B cell (primary cell): Measurements from ENCODE around the gene PLCL1. TPM values are rescaled to one million over a fixed set of nuclear protein-coding genes. Genes with fewer than 3 reads are reported as not detected.

Experiments used
- ATAC-seq: fragments of 200-7000 bp; cut with Tn5 transposase; one replicate; pipeline ENCODE4 v1.10.0; 2021; ENCODE audit warnings: low read depth, mild to moderate bottlenecking, moderate number of reproducible peaks, moderate library complexity
- CTCF ChIA-PET: fragments of 350-600 bp; sonication (Branson Sonifier 250); formaldehyde crosslinking; loops from one replicate; lab custom pipeline; 2021; ENCODE audit warnings: antibody characterized with exemption, inconsistent platforms; lab: Charles Lee
- POLR2A ChIA-PET: fragments of 350-600 bp; sonication (Branson Sonifier 250); formaldehyde crosslinking; loops from one replicate; lab custom pipeline; 2021; ENCODE audit warnings: antibody characterized with exemption; lab: Charles Lee
- DNase-seq: peaks from one replicate; pipeline ENCODE4 v3.0.0; 2013
- H2AFZ ChIP-seq: 2 replicates; pipeline ENCODE4 v1.6.1; 2012; ENCODE audit warnings: mild to moderate bottlenecking, low read depth, low read length; ENCODE audit not compliant: insufficient read depth, poor library complexity, severe bottlenecking
- H3K27ac ChIP-seq, 2 donors: 1 replicate in 1 of 2; 2 replicates in 1 of 2; pipeline ENCODE4 v1.5.1; 2012 to 2013; ENCODE audit warnings: low read length in 2 of 2, mild to moderate bottlenecking in 2 of 2, moderate library complexity in 1 of 2
- H3K27me3 ChIP-seq, 4 experiments: fragments of 200-600 bp in 1 of 4; sonication (generic) in 1 of 4; replicated peaks in 1 of 4; 1 replicate in 2 of 4; 2 replicates in 2 of 4; pipeline versions ENCODE4 v1.6.1 to v1.7.0; 2013 to 2016; ENCODE audit warnings: low read length in 3 of 4, mild to moderate bottlenecking in 2 of 4, mixed read lengths in 1 of 4, moderate library complexity in 1 of 4; ENCODE audit not compliant: insufficient read depth in 4 of 4, control insufficient read depth in 3 of 4; ENCODE audit errors: control extremely low read depth in 1 of 4
- H3K36me3 ChIP-seq, 2 experiments: replicated peaks in 1 of 2; 1 replicate in 1 of 2; 2 replicates in 1 of 2; pipeline versions ENCODE4 v1.6.1 to v1.7.1; 2013; ENCODE audit warnings: low read length in 1 of 2; ENCODE audit not compliant: insufficient read depth in 2 of 2, control insufficient read depth in 1 of 2; ENCODE audit errors: control extremely low read depth in 1 of 2, extremely low read depth in 1 of 2
- H3K4me1 ChIP-seq, 2 donors: fragments of 200-600 bp in 1 of 2; sonication (generic) in 1 of 2; 1 replicate in 1 of 2; 2 replicates in 1 of 2; pipeline versions ENCODE4 v1.5.1 to v1.6.1; 2013 to 2017; ENCODE audit warnings: low read length in 2 of 2; ENCODE audit not compliant: control insufficient read depth in 2 of 2, insufficient read depth in 2 of 2
- H3K4me2 ChIP-seq: replicated peaks from 2 replicates; pipeline ENCODE3; 2012; ENCODE audit warnings: mild to moderate bottlenecking, low read depth, low read length; ENCODE audit not compliant: poor library complexity, severe bottlenecking
- H3K4me3 ChIP-seq, 5 experiments: fragments of 200-600 bp in 1 of 5; sonication (generic) in 1 of 5; 1 replicate in 3 of 5; 2 replicates in 2 of 5; pipeline versions ENCODE4 v1.5.1 to v1.7.0; 2011 to 2016; ENCODE audit warnings: low read length in 4 of 5, mild to moderate bottlenecking in 4 of 5, low read depth in 2 of 5, control low read depth in 1 of 5, moderate library complexity in 1 of 5; ENCODE audit not compliant: insufficient read depth in 1 of 5; ENCODE audit errors: control extremely low read depth in 1 of 5, extremely low read depth in 1 of 5
- H3K79me2 ChIP-seq: fragments of 200-600 bp; sonication (generic); one replicate; pipeline ENCODE4 v1.6.0; 2016; ENCODE audit warnings: low read length; ENCODE audit not compliant: control insufficient read depth, insufficient read depth
- H3K9ac ChIP-seq: fragments of 200-600 bp; sonication (generic); 2 replicates; pipeline ENCODE4 v1.6.1; 2017; ENCODE audit warnings: mild to moderate bottlenecking, low read length, moderate library complexity
- H3K9me3 ChIP-seq, 3 donors: one replicate each; pipeline versions ENCODE4 v1.6.1 to v1.7.1; 2013; ENCODE audit warnings: low read length in 2 of 3; ENCODE audit not compliant: control insufficient read depth in 2 of 3, insufficient read depth in 1 of 3; ENCODE audit errors: control extremely low read depth in 1 of 3
- H4K20me1 ChIP-seq: 2 replicates; pipeline ENCODE4 v1.6.0; 2012; ENCODE audit warnings: mild to moderate bottlenecking, low read length; ENCODE audit not compliant: insufficient read depth, control insufficient read depth, poor library complexity, severe bottlenecking
- H3K27ac Mint-ChIP-seq: one replicate; pipeline ENCODE4 v1.8.0; 2021; ENCODE audit warnings: mixed read lengths
- H3K27me3 Mint-ChIP-seq: one replicate; pipeline ENCODE4 v1.8.0; 2021; ENCODE audit warnings: mixed read lengths
- H3K4me1 Mint-ChIP-seq: one replicate; pipeline ENCODE4 v1.8.0; 2021; ENCODE audit warnings: mixed read lengths
- H3K4me3 Mint-ChIP-seq: one replicate; pipeline ENCODE4 v1.8.0; 2021; ENCODE audit warnings: mixed read lengths
- H3K9me3 Mint-ChIP-seq: one replicate; pipeline ENCODE4 v1.8.0; 2022; ENCODE audit warnings: mixed read lengths; ENCODE audit not compliant: insufficient read depth
- CTCF ChIP-seq: fragments of 200-600 bp; IDR thresholded peaks from one replicate; pipeline ENCODE4 v1.8.0; 2022; ENCODE audit warnings: antibody characterized with exemption, mild to moderate bottlenecking
- EZH2 ChIP-seq: IDR thresholded peaks from 2 replicates; pipeline ENCODE4 v1.6.1; 2012; ENCODE audit warnings: borderline replicate concordance, low read depth, mild to moderate bottlenecking, moderate library complexity, low read length; ENCODE audit not compliant: insufficient read depth, poor library complexity, severe bottlenecking
- WGBS: methylation state at CpG from one replicate; pipeline ENCODE4 v1.1.5; 2013; ENCODE audit warnings: missing lambda C conversion rate; ENCODE audit not compliant: insufficient coverage; 5-methylcytosine and 5-hydroxymethylcytosine counted together
- intact Hi-C: fragments of 100-400 bp; cut with micrococcal nuclease; formaldehyde crosslinking; loops from one replicate; pipeline ENCODE4 v1.10.0; 2022
- polyA plus RNA-seq: library from polyadenylated mRNA; depleted of rRNA; stranded (reverse); fragments of >200 nt; gene quantifications from 2 replicates; pipeline ENCODE4 v1.2.3, GENCODE V29; 2012
- total RNA-seq, 2 donors: library from RNA; stranded (reverse); fragments of 120-200 nt in 1 of 2; gene quantifications; 1 replicate in 1 of 2; 2 replicates in 1 of 2; pipeline versions ENCODE4 v1.2.3 to v1.2.4, GENCODE V29; 2013 to 2022

The PLCL1 gene
- total and polyA plus RNA-seq, 2 donors (not counting 1 experiment from before 2014, with no cell fraction given) = 0.07 to 0.25 TPM

GRCh38 chr2:197869501-197870111 lies 65.2 kb downstream of the PLCL1 start:
- intact Hi-C loops = no loop called here
- H3K4me1 ChIP-seq = no peaks in the 10 kb centered on the region
- CTCF ChIA-PET = no interaction called here
- no peaks in the 10 kb centered on the region for H3K79me2 ChIP-seq
- Mint-ChIP-seq H3K4me3 (no peak overlapping the region), H3K4me1 (no peaks in the 10 kb centered on the region), H3K9me3 (no peaks in the 10 kb centered on the region), H3K27me3 (peaks cover 11% of the 10 kb centered on the region), H3K27ac (no peak overlapping the region)
- H4K20me1 ChIP-seq = no peaks in the 10 kb centered on the region
- no peak overlapping the region for H3K9ac ChIP-seq
- H3K36me3 ChIP-seq = no peaks in the 10 kb centered on the region
- H3K27me3 ChIP-seq = no peaks in the 10 kb centered on the region
- H3K4me2 ChIP-seq = no peak overlapping the region
- no peak overlapping the region for H3K27ac ChIP-seq
- ATAC-seq (no peak), DNase-seq (no peak)
- no peak for TF ChIP-seq CTCF
- no peak for TF ChIP-seq EZH2
- no CpG with 5 or more reads among the region's 8 CpGs for WGBS
- H2AFZ ChIP-seq = no peak overlapping the region
- POLR2A ChIA-PET = no interaction called here
- H3K9me3 ChIP-seq = no peaks in the 10 kb centered on the region
- H3K4me3 ChIP-seq = no peak overlapping the region

GRCh38 chr2:197870137-197870536 lies 65.7 kb downstream of the PLCL1 start:
- no peak for ATAC-seq
- intact Hi-C loops = no loop called here
- H3K27ac Mint-ChIP-seq = no peak overlapping the region
- DNase-seq = no peak
- Histone ChIP-seq H3K4me1 (no peaks in the 10 kb centered on the region), H3K27me3 (no peaks in the 10 kb centered on the region), H4K20me1 (no peaks in the 10 kb centered on the region), H2AFZ (no peak overlapping the region), H3K36me3 (no peaks in the 10 kb centered on the region), H3K9ac (no peak overlapping the region), H3K79me2 (no peaks in the 10 kb centered on the region), H3K9me3 (no peaks in the 10 kb centered on the region), H3K4me3 (no peak overlapping the region), H3K4me2 (no peak overlapping the region), H3K27ac (no peak overlapping the region)
- TF ChIP-seq CTCF (no peak), EZH2 (no peak)
- CTCF ChIA-PET = no interaction called here
- no CpG with 5 or more reads among the region's 2 CpGs for WGBS
- H3K4me3 Mint-ChIP-seq = no peak overlapping the region
- no peaks in the 10 kb centered on the region for H3K4me1 Mint-ChIP-seq
- no peaks in the 10 kb centered on the region for H3K9me3 Mint-ChIP-seq
- H3K27me3 Mint-ChIP-seq = peaks cover 11% of the 10 kb centered on the region
- POLR2A ChIA-PET = no interaction called here
